Measurements from ENCODE around the gene TIMP4. TPM values are rescaled to one million over a fixed set of nuclear protein-coding genes. Genes with fewer than 3 reads are reported as not detected.

The TIMP4 gene
- total RNA-seq, 2 experiments from 2014 or later: not detected

DNA sequence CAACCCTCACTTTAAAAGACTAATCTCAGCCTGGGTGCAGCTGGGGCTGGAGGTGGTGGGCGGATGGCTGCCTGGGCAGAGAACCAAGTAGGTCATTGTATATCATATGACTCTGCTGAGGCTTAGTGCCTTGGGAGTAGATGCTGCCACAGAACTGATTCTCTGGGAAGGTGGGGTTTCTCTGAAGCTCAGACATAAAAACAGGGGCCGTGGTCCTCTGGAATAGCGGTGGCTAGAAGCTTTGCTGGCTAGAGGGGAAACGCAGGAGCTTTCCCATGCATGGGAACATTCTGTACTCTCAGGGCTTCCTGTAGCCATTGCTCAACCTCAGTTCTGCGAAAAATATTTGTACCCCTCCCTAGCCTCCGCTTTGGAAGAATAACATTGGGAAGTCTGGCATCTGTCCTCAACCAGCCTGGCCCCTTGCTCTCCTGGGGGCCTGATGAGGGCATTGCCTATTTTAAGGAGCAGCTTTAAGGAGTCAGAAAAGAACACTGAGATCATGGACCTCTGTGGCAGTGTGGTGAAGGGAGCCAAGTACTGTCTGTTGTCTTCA lies 14.7 kb downstream of the TIMP4 start:
- Mint-ChIP-seq H3K27me3 (no peaks in the 10 kb centered on the region), H3K27ac (no peak overlapping the region), H3K4me3 (no peak overlapping the region), H3K9me3 (no peaks in the 10 kb centered on the region), H3K36me3 (no peaks in the 10 kb centered on the region), H3K4me1 (no peaks in the 10 kb centered on the region)
- no peak for DNase-seq

DNA sequence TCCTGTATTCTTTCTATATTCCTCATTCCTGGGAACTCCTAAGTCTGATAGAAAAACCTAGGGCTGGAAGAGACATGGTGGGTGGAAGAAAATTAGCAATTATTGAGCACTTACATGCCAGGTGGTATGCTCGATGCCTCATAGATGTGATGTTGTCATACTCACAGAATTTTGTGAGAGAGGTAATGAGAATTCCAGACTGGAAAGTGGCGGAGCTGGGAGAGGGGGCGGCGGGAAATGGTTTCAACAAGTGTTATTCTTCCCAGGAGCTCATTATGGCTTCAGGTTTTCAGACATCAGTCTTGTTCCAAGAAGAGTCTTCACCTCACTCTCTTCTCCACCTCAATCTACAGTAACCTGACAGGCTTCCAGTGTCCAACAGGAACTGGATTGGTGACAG lies 16.2 kb downstream of the TIMP4 start:
- no peak overlapping the region for H3K4me3 Mint-ChIP-seq
- no peaks in the 10 kb centered on the region for H3K27me3 Mint-ChIP-seq
- H3K36me3 Mint-ChIP-seq: no peaks in the 10 kb centered on the region
- peaks cover 2% of the 10 kb centered on the region for H3K4me1 Mint-ChIP-seq
- H3K9me3 Mint-ChIP-seq: no peaks in the 10 kb centered on the region
- no peak for DNase-seq
- H3K27ac Mint-ChIP-seq: no peak overlapping the region

DNA sequence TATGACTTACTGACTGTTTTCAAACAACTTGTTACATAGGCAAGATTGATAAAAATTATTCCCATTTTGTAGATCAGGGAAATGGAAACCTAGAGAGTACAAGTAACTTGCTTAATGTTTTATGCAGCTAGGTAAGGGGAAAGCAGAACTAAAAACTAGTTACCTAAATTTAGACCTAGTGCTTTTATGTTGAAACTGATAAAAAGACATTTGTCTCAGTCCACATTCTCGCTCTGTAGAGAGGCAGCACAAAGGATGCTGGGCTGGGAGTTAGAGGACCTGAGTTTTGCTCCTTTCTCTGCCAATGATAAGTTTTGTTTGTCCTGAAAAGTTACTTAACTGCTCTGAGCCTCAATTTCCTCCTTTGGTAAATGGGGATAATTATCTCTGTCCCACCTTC lies 17.4 kb downstream of the TIMP4 start:
- Mint-ChIP-seq H3K9me3 (no peaks in the 10 kb centered on the region), H3K27me3 (no peaks in the 10 kb centered on the region), H3K27ac (no peak overlapping the region), H3K36me3 (no peaks in the 10 kb centered on the region), H3K4me3 (no peak overlapping the region), H3K4me1 (peaks cover 2% of the 10 kb centered on the region)
- no peak for DNase-seq

DNA sequence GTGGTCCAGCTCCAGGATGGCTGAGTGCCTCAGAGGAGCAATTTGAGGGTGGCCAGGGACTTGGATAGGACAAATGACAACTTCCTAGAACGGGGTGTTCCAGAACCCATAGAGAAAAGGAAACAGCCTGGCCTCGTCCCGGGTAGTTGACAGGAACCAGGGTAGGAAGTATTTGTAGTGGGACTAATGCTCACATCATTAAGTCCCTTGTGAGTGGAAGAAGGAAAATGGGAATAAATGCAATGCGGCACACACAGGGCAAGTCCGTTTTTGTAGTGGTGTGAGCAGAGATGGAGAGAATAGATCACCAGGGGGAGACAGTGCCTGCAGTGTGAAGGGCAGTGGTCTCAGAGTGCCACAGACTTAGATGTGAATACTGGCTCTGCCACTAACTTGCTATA lies 19.6 kb downstream of the TIMP4 start:
- Mint-ChIP-seq H3K9me3 (no peaks in the 10 kb centered on the region), H3K36me3 (no peaks in the 10 kb centered on the region), H3K27ac (no peak overlapping the region), H3K4me3 (no peak overlapping the region), H3K27me3 (no peaks in the 10 kb centered on the region), H3K4me1 (peaks cover 3% of the 10 kb centered on the region)
- peak; percentile 30 for DNase-seq

DNA sequence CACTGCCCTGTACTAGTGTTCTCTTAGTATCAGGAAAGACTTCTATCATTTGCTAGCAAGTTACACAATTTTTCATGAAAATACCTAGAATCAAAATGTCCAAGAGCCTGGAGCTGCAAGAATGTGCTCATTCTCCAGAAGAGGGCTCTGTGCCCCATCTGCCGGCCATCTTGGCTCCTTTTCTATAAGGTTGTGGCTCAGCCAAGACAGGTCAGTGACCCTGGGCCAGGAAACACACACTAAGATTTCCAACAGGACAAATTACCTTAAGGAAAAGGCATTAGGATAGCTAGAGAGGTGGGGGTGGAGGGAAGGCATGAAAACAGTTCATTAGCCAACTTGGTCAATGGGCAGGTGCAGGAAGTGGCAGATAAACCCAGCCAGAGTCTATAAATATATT lies 20.7 kb downstream of the TIMP4 start:
- Mint-ChIP-seq H3K27me3 (peaks cover under 1% of the 10 kb centered on the region), H3K4me1 (peaks cover 3% of the 10 kb centered on the region), H3K4me3 (no peak overlapping the region), H3K36me3 (no peaks in the 10 kb centered on the region), H3K27ac (no peak overlapping the region), H3K9me3 (no peaks in the 10 kb centered on the region)
- DNase-seq: peak; percentile 12

DNA sequence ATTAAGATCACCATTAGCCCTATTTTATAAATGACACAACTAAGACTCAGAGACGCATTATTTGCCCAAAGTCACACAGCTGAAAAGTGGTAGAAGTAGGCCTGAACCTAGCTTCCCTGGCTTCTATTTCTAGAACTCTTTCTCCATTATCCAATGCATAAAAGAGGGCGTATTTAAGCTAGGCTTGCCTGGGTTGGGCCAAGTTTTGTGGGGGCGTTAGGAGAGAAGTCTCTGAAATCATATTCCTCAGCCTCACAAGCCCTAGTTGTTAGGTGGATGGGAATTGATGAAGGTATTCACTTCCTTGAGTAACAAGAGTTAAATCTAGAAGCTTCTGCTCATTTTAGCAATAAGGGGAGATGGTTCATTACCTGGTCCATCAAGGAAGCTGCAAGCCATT lies 22.3 kb downstream of the TIMP4 start:
- Mint-ChIP-seq H3K4me3 (no peak overlapping the region), H3K27me3 (peaks cover 4% of the 10 kb centered on the region), H3K36me3 (no peaks in the 10 kb centered on the region), H3K9me3 (no peaks in the 10 kb centered on the region), H3K4me1 (peaks cover 3% of the 10 kb centered on the region), H3K27ac (no peak overlapping the region)
- no peak for DNase-seq

DNA sequence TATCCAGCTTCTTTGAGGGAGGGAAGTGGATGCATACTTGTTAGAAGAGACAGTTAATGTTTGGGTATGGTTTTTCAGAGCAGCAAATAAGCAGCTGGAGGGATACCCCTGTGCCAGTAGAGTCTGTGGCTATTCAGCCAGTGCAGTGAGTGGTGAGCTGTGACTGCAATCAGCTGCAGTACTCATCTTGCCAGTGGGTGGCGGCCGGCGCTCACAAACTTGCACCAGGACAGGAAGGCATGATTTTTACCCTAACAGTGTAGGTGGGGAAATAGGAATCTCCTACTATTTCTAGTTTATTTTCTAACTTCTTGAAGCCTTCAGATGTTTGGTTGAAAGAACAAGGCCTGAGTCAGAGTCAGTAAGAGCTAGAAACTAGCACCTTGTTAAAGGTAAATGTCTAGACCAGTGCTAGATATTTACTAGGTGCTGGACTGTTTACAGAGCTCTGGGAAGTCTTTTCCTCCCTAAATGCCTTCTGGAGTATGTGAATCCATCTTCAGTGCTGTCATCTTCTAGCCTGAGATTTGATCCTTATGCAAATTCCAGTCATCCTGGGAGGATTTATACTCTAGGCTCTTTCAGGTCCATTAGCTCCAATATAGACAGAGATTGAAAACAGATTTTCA lies 23.6 kb downstream of the TIMP4 start:
- DNase-seq: peak; percentile 62
- Mint-ChIP-seq H3K4me3 (no peak overlapping the region), H3K27ac (no peak overlapping the region), H3K27me3 (peaks cover 5% of the 10 kb centered on the region), H3K4me1 (peaks cover 3% of the 10 kb centered on the region), H3K9me3 (no peaks in the 10 kb centered on the region), H3K36me3 (no peaks in the 10 kb centered on the region)

- no peaks in the 10 kb centered on the region for H3K9me3 Mint-ChIP-seq
- H3K27ac Mint-ChIP-seq: no peak overlapping the region
- H3K4me3 Mint-ChIP-seq: no peak overlapping the region
- no peak for DNase-seq
- H3K27me3 Mint-ChIP-seq: peaks cover 15% of the 10 kb centered on the region
- H3K4me1 Mint-ChIP-seq: peaks cover 1% of the 10 kb centered on the region
- H3K36me3 Mint-ChIP-seq: no peaks in the 10 kb centered on the region
Observed at GRCh38 chr3:12132881-12133280, 25.8 kb downstream of the TIMP4 start.

- Mint-ChIP-seq H3K4me1 (peaks cover 1% of the 10 kb centered on the region), H3K27me3 (peaks cover 15% of the 10 kb centered on the region), H3K36me3 (no peaks in the 10 kb centered on the region), H3K9me3 (no peaks in the 10 kb centered on the region), H3K4me3 (no peak overlapping the region), H3K27ac (no peak overlapping the region)
- DNase-seq: no peak
Observed at GRCh38 chr3:12131351-12132090, 27.2 kb downstream of the TIMP4 start.

DNA sequence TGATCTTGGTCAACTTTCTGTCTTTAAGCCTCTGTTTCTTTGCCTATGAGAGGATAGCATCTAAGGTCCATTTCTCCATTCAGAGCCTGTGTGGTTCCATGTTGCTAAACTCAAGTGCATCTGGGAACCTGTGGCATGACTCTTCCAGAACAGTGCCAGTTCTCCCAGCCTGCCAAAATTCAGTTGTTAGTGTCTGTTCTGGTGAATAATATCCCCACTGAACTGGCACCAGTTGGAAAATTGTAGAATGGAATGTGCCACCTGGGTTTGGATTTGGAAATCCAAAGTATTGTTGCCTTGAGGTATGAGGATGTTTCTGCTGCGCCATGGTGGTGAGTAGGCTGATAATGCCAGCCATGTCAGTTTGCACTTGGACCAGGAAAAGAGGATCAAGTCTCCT lies 31.3 kb downstream of the TIMP4 start:
- no peak overlapping the region for H3K4me3 Mint-ChIP-seq
- DNase-seq: no peak
- no peaks in the 10 kb centered on the region for H3K9me3 Mint-ChIP-seq
- no peak overlapping the region for H3K27ac Mint-ChIP-seq
- H3K36me3 Mint-ChIP-seq: no peaks in the 10 kb centered on the region
- H3K27me3 Mint-ChIP-seq: peaks cover 15% of the 10 kb centered on the region
- no peaks in the 10 kb centered on the region for H3K4me1 Mint-ChIP-seq

GRCh38 chr3:12125772-12126171 lies 32.9 kb downstream of the TIMP4 start:
- no peak for DNase-seq
- Mint-ChIP-seq H3K4me3 (no peak overlapping the region), H3K9me3 (no peaks in the 10 kb centered on the region), H3K27me3 (peaks cover 20% of the 10 kb centered on the region), H3K27ac (no peak overlapping the region), H3K36me3 (no peaks in the 10 kb centered on the region), H3K4me1 (peaks cover 2% of the 10 kb centered on the region)

GRCh38 chr3:12121466-12121865 lies 37.2 kb downstream of the TIMP4 start:
- Mint-ChIP-seq H3K27ac (no peak overlapping the region), H3K36me3 (no peaks in the 10 kb centered on the region), H3K4me3 (no peak overlapping the region), H3K4me1 (peaks cover 6% of the 10 kb centered on the region), H3K27me3 (peaks cover 16% of the 10 kb centered on the region), H3K9me3 (no peaks in the 10 kb centered on the region)
- no peak for DNase-seq

DNA sequence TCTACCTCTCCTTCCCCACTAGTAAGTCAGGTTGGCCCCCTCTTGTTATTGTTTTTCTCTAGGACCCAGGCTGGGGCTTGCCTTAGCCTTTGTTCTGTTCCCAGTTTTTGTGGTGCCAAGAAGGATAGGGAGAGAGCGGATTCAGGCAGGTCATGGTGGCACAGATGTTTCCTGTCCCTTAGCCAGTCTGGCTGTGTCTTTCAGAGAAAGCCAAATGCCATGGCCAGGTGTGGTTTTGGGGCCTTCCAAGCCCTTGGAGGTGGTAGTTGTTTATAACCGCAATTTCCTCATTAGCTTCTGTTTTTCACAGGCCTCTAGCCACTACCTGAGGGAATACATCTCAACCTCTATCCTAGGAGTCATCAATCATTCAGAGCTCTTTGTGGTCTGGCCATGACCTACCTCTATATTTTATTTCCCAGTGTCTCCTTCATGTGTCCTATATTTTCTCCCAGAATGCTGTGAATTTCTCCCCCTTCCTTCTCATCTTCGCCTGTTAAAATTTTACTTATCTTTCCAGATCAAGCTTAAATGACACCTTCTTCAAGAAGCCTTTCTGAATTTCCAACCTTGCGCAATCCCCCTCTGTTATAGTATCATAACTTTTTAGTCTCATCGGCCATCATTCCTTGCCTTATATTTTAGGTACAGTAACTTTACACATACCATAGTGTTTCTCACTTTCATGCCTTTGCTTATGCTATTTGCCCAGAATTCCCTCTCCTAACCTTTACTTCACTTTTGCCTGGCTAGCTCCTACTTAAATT lies 38.2 kb downstream of the TIMP4 start:
- H3K27ac Mint-ChIP-seq: no peak overlapping the region
- no peak overlapping the region for H3K4me3 Mint-ChIP-seq
- H3K27me3 Mint-ChIP-seq: peaks cover 20% of the 10 kb centered on the region
- H3K9me3 Mint-ChIP-seq: no peaks in the 10 kb centered on the region
- H3K4me1 Mint-ChIP-seq: peaks cover 6% of the 10 kb centered on the region
- no peak for DNase-seq
- no peaks in the 10 kb centered on the region for H3K36me3 Mint-ChIP-seq

- no peaks in the 10 kb centered on the region for H3K36me3 Mint-ChIP-seq
- peaks cover 17% of the 10 kb centered on the region for H3K27me3 Mint-ChIP-seq
- peaks cover 6% of the 10 kb centered on the region for H3K4me1 Mint-ChIP-seq
- H3K4me3 Mint-ChIP-seq: no peak overlapping the region
- DNase-seq: no peak
- H3K9me3 Mint-ChIP-seq: no peaks in the 10 kb centered on the region
- no peak overlapping the region for H3K27ac Mint-ChIP-seq
Observed at GRCh38 chr3:12117473-12117872, 41.2 kb downstream of the TIMP4 start.

DNA sequence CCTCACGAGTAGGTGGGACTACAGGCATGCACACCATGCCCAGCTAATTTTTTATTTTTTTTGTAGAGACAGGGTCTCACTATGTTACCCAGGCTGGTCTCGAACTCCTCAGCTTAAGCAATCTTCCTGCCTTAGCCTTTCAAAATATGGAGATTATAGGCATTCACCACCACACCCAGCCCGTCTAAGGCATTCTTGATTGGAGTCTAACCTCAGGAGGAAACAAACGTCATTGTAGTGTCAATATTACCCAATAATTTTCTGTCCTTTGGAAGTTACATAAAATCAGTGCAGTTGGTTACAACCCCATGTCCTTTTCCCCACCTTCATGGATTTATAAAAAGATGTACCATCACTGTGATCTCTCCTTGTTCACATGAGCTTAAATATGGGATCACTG lies 41.8 kb downstream of the TIMP4 start:
- no peak for DNase-seq
- peaks cover 17% of the 10 kb centered on the region for H3K27me3 Mint-ChIP-seq
- H3K9me3 Mint-ChIP-seq: no peaks in the 10 kb centered on the region
- no peaks in the 10 kb centered on the region for H3K36me3 Mint-ChIP-seq
- H3K4me1 Mint-ChIP-seq: peaks cover 6% of the 10 kb centered on the region
- no peak overlapping the region for H3K4me3 Mint-ChIP-seq
- H3K27ac Mint-ChIP-seq: no peak overlapping the region

All from activated naive CD8-positive, alpha-beta T cell treated with anti-CD3 and anti-CD28 coated beads for 36 hours (primary cell).